GM11168 (cell line): ENCODE measurements around the gene ZNF408.
"Not testable (repeated sequence)": the region's sequence is repeated elsewhere in the genome, so short reads cannot be mapped to it uniquely, and the experiment has no call there.

ENCODE experiments used
- in situ Hi-C: fragments of 300-500 bp; cut with MboI; formaldehyde crosslinking; loops from one replicate; pipeline ENCODE4 v1.12.0; 2022; ENCODE audit warnings: low sequenced_read_pairs; ENCODE audit not compliant: unreplicated experiment

The ZNF408 gene

DNA sequence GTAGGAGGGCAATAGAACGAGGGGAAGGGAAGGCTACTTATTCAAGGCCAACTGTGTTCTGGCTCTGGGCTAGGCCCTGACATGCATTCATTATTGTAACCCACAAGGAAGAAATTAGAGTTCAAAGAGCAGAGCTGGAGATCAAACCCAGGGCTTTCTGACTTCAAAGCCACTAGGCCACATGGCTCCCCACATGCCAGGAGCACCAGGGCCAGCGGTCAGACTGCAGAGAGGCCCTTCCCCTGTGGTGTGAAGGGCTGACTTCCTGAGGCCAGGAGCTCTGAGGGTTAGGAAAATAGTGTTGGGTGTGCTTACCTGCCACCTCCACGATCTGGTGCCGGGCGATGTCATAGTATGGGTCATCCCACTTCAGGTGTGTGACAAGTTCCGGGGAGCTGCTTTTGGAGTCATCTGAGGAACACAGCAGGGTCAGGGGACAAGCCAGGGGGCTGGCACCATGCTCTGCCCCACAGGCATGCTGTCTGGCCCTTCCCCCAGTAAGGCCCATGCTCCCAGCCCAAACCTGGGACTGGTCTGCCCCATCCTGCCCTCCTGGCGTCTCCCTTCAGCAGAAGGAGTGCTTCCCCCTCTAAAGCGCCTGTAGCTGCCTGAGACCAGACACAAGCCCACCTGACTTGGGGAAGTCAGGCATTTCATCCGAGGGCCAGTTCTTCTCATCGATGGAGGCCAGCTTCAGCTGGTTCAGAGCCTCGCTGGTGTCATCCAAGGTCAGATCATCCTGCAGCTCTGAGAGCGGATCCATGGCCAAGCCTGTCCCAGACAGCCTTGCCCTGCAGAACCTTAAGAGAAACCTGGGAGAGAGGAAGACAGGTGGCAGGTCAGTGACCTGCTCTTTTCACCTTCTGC is 5.3 kb upstream of the ZNF408 start:
- in situ Hi-C loops = no loop called here

DNA sequence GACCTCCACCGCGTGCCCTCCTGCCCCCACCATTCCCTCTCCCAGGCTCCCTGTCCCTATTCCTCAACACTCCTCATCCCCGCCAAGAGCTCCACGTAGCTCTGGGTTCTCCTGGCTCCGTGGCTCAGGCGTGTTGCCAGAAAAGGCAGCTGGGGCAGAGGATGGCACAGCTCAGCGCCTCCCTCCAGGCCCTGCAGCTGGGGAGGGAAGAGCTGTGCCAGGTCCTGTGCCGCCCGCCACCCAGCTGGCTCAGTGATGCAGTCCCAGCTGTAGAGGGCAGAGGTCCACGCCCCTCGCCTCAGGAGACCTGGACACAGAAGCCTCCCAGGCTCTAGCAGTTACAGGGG is 4.6 kb upstream of the ZNF408 start:
- in situ Hi-C loops = no loop called here

- in situ Hi-C loops = no loop called here
Measured at GRCh38 chr11:46697303-46697702, 3.5 kb upstream of the ZNF408 start.

- in situ Hi-C loops = no loop called here
Measured at GRCh38 chr11:46697723-46698122, 3.1 kb upstream of the ZNF408 start.

GRCh38 chr11:46698597-46698996 is 2.2 kb upstream of the ZNF408 start:
- in situ Hi-C loops = no loop called here

DNA sequence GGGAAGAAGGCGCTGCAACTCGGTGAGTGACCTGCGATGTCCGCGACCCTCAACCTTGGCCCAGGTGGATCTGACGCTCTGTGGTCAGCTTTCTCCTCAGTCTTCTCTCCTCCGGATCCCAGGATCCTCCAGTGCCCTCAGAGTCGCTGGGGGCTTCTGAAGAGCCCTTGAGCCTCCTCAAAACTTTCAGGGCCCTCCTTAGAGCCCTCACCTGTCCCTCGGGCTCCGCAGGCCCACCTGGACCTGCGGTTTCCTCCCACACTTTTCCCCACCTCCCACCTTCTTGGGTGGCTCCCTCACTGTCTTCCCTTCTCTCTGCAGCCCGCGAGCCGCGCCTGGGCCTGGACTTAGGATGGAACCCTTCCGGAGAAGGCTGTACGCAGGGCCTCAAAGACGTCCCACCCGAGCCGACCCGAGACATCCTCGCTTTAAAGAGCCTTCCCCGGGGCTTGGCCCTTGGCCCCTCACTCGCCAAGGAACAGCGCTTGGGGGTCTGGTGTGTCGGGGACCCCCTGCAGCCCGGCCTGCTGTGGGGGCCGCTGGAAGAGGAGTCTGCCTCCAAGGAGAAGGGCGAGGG is 335 bp downstream of the ZNF408 start:
- in situ Hi-C loops = no loop called here

- in situ Hi-C loops = no loop called here
Measured at GRCh38 chr11:46705070-46705688, 4.3 kb downstream of the ZNF408 start.

- in situ Hi-C loops = no loop called here
Measured at GRCh38 chr11:46706886-46707285, 6.1 kb downstream of the ZNF408 start.

GRCh38 chr11:46709351-46709750 is 8.5 kb downstream of the ZNF408 start:
- in situ Hi-C loops = not testable (repeated sequence)

DNA sequence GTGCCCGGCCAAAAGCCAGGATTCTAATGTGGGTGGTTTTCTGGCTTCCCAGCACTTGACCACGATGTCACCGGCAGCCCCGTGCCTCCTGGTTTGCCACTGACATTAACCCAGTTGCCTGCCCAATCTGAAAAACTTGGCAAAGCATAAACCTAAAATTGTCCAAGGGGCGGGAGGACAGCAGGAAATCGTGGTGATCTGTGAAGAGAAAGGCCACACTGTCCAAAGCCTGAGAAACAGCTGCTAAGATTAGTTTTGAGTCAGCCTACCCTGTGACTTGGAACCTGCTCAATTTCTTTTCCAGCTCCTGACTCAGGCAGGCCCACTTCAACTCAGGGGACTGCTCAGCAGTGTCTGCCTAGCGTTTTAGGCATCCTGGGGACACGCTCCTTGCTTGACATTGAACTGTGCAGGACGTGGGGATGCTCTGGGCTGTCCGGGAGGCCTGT is 10.0 kb downstream of the ZNF408 start:
- in situ Hi-C loops = no loop called here

DNA sequence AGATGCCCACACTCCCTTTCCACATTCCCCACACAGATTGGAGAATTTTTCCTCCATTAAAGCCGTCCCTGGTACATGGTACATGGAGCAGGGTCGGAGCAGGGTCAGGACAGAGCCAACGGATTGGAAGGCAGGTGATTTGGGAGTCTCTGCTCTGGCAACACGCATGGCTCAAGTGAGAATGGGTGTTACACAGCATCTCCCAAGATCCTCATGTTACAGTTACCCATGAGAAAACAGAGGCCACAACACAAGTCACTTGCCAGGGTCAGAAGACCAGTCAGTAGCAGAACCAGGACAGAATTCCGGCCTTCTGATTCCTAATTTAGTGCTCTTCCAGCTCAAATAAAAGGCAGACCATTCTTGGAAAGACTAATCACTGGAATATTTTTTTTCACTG is 10.5 kb downstream of the ZNF408 start:
- in situ Hi-C loops = no loop called here

- in situ Hi-C loops = no loop called here
Measured at GRCh38 chr11:46712874-46713576, 12.2 kb downstream of the ZNF408 start.

- in situ Hi-C loops = not testable (repeated sequence)
Measured at GRCh38 chr11:46717825-46718154, 17.0 kb downstream of the ZNF408 start.

- in situ Hi-C loops = no loop called here
Measured at GRCh38 chr11:46718155-46719019, 17.6 kb downstream of the ZNF408 start.

GRCh38 chr11:46719048-46719542 is 18.3 kb downstream of the ZNF408 start, which contains the start of gene F2:
Gene F2, plus strand, starts transcription at chr11:46719213. Its CDS starts 23 bp downstream, at chr11:46719236.
- in situ Hi-C loops = no loop called here

GRCh38 chr11:46719543-46720218 is 18.9 kb downstream of the ZNF408 start:
- in situ Hi-C loops = no loop called here

GRCh38 chr11:46721286-46721685 is 20.5 kb downstream of the ZNF408 start:
- in situ Hi-C loops = no loop called here

GRCh38 chr11:46722566-46723358 is 21.9 kb downstream of the ZNF408 start:
- in situ Hi-C loops = no loop called here

DNA sequence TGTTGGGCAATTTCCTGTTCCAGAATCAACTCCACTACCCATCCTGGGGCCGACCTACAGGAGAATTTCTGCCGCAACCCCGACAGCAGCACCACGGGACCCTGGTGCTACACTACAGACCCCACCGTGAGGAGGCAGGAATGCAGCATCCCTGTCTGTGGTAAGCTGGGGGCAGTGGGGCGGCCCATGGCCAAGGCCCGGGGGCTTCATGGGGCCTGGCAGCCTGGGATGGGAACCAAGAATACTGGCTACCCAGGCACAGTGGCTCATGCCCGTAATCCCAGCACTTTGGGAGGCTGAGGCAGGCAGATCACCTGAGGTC is 22.5 kb downstream of the ZNF408 start:
- in situ Hi-C loops = no loop called here
